Keratinocyte (primary cell): Measurements from ENCODE around the gene FEZF2. TPM values are rescaled to one million over a fixed set of nuclear protein-coding genes. Genes with fewer than 3 reads are reported as not detected.

Source experiments
- DNase-seq: peaks from one replicate; pipeline ENCODE4 v3.0.0-alpha.2; 2011; ENCODE audit warnings: low read depth, missing footprints, low spot score
- FAIRE-seq: peaks from 2 replicates; lab custom pipeline; 2011; peaks lifted over from hg19 to GRCh38; lab: Jason Lieb, UNC
- H2AFZ ChIP-seq: 2 replicates; pipeline ENCODE4 v1.6.0; 2012; ENCODE audit warnings: low read length, control low read depth, inconsistent platforms; ENCODE audit not compliant: control insufficient read depth
- H3K27ac ChIP-seq: 2 replicates; pipeline ENCODE4 v1.5.1; 2011; ENCODE audit warnings: low read length; ENCODE audit not compliant: control insufficient read depth, insufficient read depth
- H3K27me3 ChIP-seq: 3 replicates; pipeline ENCODE4 v1.6.0; 2011; ENCODE audit warnings: low read length; ENCODE audit not compliant: control insufficient read depth, insufficient read depth; ENCODE audit errors: extremely low read depth
- H3K36me3 ChIP-seq, 2 experiments: 2 replicates in 1 of 2; 3 replicates in 1 of 2; pipeline ENCODE4 v1.5.1; 2011; ENCODE audit warnings: low read length in 2 of 2, mild to moderate bottlenecking in 1 of 2; ENCODE audit not compliant: control insufficient read depth in 2 of 2, insufficient read depth in 2 of 2; ENCODE audit errors: extremely low read depth in 1 of 2
- H3K4me1 ChIP-seq: 3 replicates; pipeline ENCODE4 v1.5.1; 2011; ENCODE audit warnings: low read length; ENCODE audit not compliant: control insufficient read depth, insufficient read depth; ENCODE audit errors: extremely low read depth
- H3K4me2 ChIP-seq: 3 replicates; pipeline ENCODE4 v1.6.0; 2011; ENCODE audit warnings: low read depth, low read length; ENCODE audit not compliant: control insufficient read depth, insufficient read depth; ENCODE audit errors: extremely low read depth
- H3K4me3 ChIP-seq, 3 experiments: fragments of 200-600 bp in 1 of 3; sonication (generic) in 1 of 3; 2 replicates in 2 of 3; 3 replicates in 1 of 3; pipeline ENCODE4 v1.5.1; 2011 to 2016; ENCODE audit warnings: low read length in 3 of 3, mild to moderate bottlenecking in 3 of 3, control low read depth in 2 of 3, inconsistent platforms in 1 of 3, low read depth in 1 of 3, mixed read lengths in 1 of 3, mixed run types in 1 of 3, moderate library complexity in 1 of 3; ENCODE audit not compliant: control insufficient read depth in 2 of 3, insufficient read depth in 2 of 3; ENCODE audit errors: extremely low read depth in 1 of 3
- H3K79me2 ChIP-seq: 2 replicates; pipeline ENCODE4 v1.6.0; 2012; ENCODE audit warnings: low read length; ENCODE audit not compliant: control insufficient read depth, insufficient read depth
- H3K9ac ChIP-seq: 3 replicates; pipeline ENCODE4 v1.6.0; 2011; ENCODE audit warnings: low read length; ENCODE audit not compliant: control insufficient read depth, insufficient read depth; ENCODE audit errors: extremely low read depth
- H3K9me1 ChIP-seq: 3 replicates; pipeline ENCODE4 v1.6.0; 2011; ENCODE audit warnings: low read length; ENCODE audit not compliant: control insufficient read depth, insufficient read depth; ENCODE audit errors: extremely low read depth
- H3K9me3 ChIP-seq: 2 replicates; pipeline ENCODE4 v1.5.1; 2012; ENCODE audit warnings: low read depth, low read length; ENCODE audit not compliant: control insufficient read depth
- H4K20me1 ChIP-seq: 3 replicates; pipeline ENCODE4 v1.6.0; 2011; ENCODE audit warnings: low read length; ENCODE audit not compliant: control insufficient read depth, insufficient read depth; ENCODE audit errors: extremely low read depth
- EZH2 ChIP-seq: IDR thresholded peaks from one replicate; pipeline ENCODE4 v1.6.1; 2012; ENCODE audit warnings: inconsistent platforms, mild to moderate bottlenecking, low read length, moderate library complexity
- dilution Hi-C: fragments of 300-500 bp; cut with MboI; formaldehyde crosslinking; loops from one replicate; pipeline ENCODE4 v1.7.0; 2020; ENCODE audit warnings: low sequenced_read_pairs; ENCODE audit not compliant: extremely low pct_ligation_motif_present
- polyA plus RNA-seq, 5 experiments: library from polyadenylated mRNA; depleted of rRNA in 3 of 5; stranded (reverse) in 3 of 5; stranded (forward) in 1 of 5; unstranded in 1 of 5; fragments of >200 nt; gene quantifications; 1 replicate in 1 of 5; 2 replicates in 3 of 5; 3 replicates in 1 of 5; pipeline versions ENCODE4 v1.2.1 to v1.2.3, GENCODE V29; 2011 to 2012; ENCODE audit warnings: missing spikeins in 2 of 5, low read depth in 1 of 5, low replicate concordance in 1 of 5
- TF ChIP-seq, protein P1 (sequence below), 3 experiments: IDR thresholded peaks in 1 of 3; conservative IDR thresholded peaks in 1 of 3; optimal IDR thresholded peaks in 1 of 3; 2 replicates in 2 of 3; 3 replicates in 1 of 3; pipeline versions ENCODE3 to v1.5.1; 2011; ENCODE audit warnings: low read length in 3 of 3, mild to moderate bottlenecking in 3 of 3, moderate library complexity in 2 of 3, control low read depth in 1 of 3, inconsistent platforms in 1 of 3; ENCODE audit not compliant: insufficient read depth in 2 of 3; ENCODE audit errors: extremely low read depth in 1 of 3

The FEZF2 gene
- polyA plus RNA-seq, 1 donor (not counting 4 experiments of a cell fraction or from before 2014, with no cell fraction given): not detected

DNA sequence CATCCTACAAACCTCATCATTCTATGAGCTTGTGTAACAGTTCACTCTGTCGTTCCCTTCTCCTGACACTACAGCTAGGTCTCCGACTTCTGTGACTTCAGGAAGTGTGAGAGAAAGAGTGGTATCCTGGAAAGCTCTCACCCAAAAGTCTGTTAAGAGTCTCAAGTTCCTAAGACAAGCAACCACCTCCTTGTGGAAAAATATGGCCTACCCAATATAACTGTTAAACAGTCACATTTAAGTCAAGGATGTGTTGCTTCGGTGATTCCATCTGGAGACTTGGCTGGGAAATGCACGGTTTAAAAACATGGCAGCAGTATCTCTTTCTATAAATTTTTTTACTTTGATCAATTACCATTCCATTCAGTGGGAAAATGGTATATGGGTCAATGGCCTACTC is 13.8 kb downstream of the FEZF2 start:
- no peak overlapping the region for H3K9ac ChIP-seq
- H3K27me3 ChIP-seq: no peaks in the 10 kb centered on the region
- H3K4me1 ChIP-seq: peaks cover 5% of the 10 kb centered on the region
- H3K27ac ChIP-seq: no peak overlapping the region
- no peak for TF ChIP-seq EZH2
- TF ChIP-seq, protein P1, sequence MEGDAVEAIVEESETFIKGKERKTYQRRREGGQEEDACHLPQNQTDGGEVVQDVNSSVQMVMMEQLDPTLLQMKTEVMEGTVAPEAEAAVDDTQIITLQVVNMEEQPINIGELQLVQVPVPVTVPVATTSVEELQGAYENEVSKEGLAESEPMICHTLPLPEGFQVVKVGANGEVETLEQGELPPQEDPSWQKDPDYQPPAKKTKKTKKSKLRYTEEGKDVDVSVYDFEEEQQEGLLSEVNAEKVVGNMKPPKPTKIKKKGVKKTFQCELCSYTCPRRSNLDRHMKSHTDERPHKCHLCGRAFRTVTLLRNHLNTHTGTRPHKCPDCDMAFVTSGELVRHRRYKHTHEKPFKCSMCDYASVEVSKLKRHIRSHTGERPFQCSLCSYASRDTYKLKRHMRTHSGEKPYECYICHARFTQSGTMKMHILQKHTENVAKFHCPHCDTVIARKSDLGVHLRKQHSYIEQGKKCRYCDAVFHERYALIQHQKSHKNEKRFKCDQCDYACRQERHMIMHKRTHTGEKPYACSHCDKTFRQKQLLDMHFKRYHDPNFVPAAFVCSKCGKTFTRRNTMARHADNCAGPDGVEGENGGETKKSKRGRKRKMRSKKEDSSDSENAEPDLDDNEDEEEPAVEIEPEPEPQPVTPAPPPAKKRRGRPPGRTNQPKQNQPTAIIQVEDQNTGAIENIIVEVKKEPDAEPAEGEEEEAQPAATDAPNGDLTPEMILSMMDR (optimal IDR thresholded peaks at IDR 0.05 in 1 of 3, IDR thresholded peaks at IDR 0.05 in 1 of 3, conservative IDR thresholded peaks at IDR 0.05 in 1 of 3; ENCODE audit: extremely low read depth in 1 of 3, insufficient read depth in 2 of 3, low read length in 3 of 3): no peak
- DNase-seq: no peak
- H3K79me2 ChIP-seq: no peaks in the 10 kb centered on the region
- no peaks in the 10 kb centered on the region for H3K9me3 ChIP-seq
- FAIRE-seq: no peak
- no peak overlapping the region for H3K4me2 ChIP-seq
- no peaks in the 10 kb centered on the region for H3K9me1 ChIP-seq
- H3K36me3 ChIP-seq: no peaks in the 10 kb centered on the region
- H2AFZ ChIP-seq: no peak overlapping the region
- no peak overlapping the region for H3K4me3 ChIP-seq
- H4K20me1 ChIP-seq: no peaks in the 10 kb centered on the region
- dilution Hi-C loops: no loop called here

- H3K36me3 ChIP-seq: no peaks in the 10 kb centered on the region
- no peak for DNase-seq
- no peak overlapping the region for H3K9ac ChIP-seq
- H3K4me3 ChIP-seq: no peak overlapping the region
- H3K9me3 ChIP-seq: no peaks in the 10 kb centered on the region
- FAIRE-seq: no peak
- no peaks in the 10 kb centered on the region for H4K20me1 ChIP-seq
- no peak overlapping the region for H2AFZ ChIP-seq
- no peak overlapping the region for H3K27ac ChIP-seq
- H3K27me3 ChIP-seq: no peaks in the 10 kb centered on the region
- H3K9me1 ChIP-seq: no peaks in the 10 kb centered on the region
- no peaks in the 10 kb centered on the region for H3K79me2 ChIP-seq
- dilution Hi-C loops: no loop called here
- H3K4me2 ChIP-seq: no peak overlapping the region
- TF ChIP-seq EZH2: no peak
- TF ChIP-seq, protein P1 (optimal IDR thresholded peaks at IDR 0.05 in 1 of 3, IDR thresholded peaks at IDR 0.05 in 1 of 3, conservative IDR thresholded peaks at IDR 0.05 in 1 of 3; ENCODE audit: extremely low read depth in 1 of 3, insufficient read depth in 2 of 3, low read length in 3 of 3): no peak
- H3K4me1 ChIP-seq: no peaks in the 10 kb centered on the region
Measured at GRCh38 chr3:62356356-62356755, 17.0 kb downstream of the FEZF2 start.
